Left ventricle myocardium inferior (tissue), 1 donor: ENCODE measurements around the gene HS6ST1. TPM values are rescaled to one million over a fixed set of nuclear protein-coding genes. Genes with fewer than 3 reads are reported as not detected.

ENCODE experiments used
- DNase-seq: peaks from one replicate; pipeline ENCODE4 v3.0.0-alpha.2; 2020
- H3K27ac ChIP-seq: fragments of 200-600 bp; replicated peaks from 2 replicates; pipeline ENCODE4 v1.8.0; 2021
- H3K27me3 ChIP-seq: fragments of 200-600 bp; 2 replicates; pipeline ENCODE4 v1.8.0; 2021; ENCODE audit warnings: low read depth
- H3K36me3 ChIP-seq: fragments of 200-600 bp; 2 replicates; pipeline ENCODE4 v1.8.0; 2021
- H3K4me1 ChIP-seq: fragments of 200-600 bp; 2 replicates; pipeline ENCODE4 v1.8.0; 2021
- H3K4me3 ChIP-seq: fragments of 200-600 bp; 2 replicates; pipeline ENCODE4 v1.8.0; 2021; ENCODE audit warnings: mild to moderate bottlenecking, moderate library complexity
- H3K9me3 ChIP-seq: fragments of 200-600 bp; replicated peaks from 2 replicates; pipeline ENCODE4 v1.8.0; 2021
- CTCF ChIP-seq: fragments of 200-600 bp; IDR thresholded peaks from 2 replicates; pipeline ENCODE4 v1.8.0; 2021; ENCODE audit warnings: antibody characterized with exemption, mild to moderate bottlenecking, borderline replicate concordance
- intact Hi-C: fragments of 100-400 bp; cut with micrococcal nuclease; formaldehyde crosslinking; loops from one replicate; pipeline ENCODE4 v1.11.0; 2022
- total RNA-seq: library from RNA; stranded (reverse); fragmentation: NEBNext Ultra II Directional; extraction: Animal tissue kit (Norgen Biotek cat#: 25700); gene quantifications from one replicate; pipeline ENCODE4 v1.2.1, GENCODE V29; 2021
- donor health status: DM: no; HTN: yes; CAD: no; lungs with severe emphysema.

The HS6ST1 gene
- total RNA-seq, 1 donor from 2014 or later, result 26.7 TPM

DNA sequence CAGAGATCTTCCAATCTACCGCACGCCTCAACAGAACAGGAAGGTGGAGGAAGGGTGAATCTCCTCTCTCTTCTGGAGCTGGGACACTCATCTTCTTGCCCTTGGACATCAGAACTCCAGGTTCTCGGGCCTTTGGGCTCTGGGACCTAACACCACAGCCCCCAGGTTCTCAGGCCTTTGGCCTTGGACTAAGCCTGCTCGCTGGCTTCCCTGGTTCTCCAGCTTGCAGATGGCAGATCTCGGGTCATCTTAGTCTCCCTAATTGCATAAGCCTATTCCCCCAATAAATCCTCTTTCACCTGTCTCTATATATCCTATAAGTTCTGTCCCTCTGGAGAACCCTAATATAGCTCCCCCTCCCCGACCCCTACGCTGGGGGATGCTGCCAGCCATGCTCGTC is 14.8 kb downstream of the HS6ST1 start:
- TF ChIP-seq CTCF, result no peak
- no peaks in the 10 kb centered on the region for H3K36me3 ChIP-seq
- H3K9me3 ChIP-seq, result no peaks in the 10 kb centered on the region
- intact Hi-C loops, result no loop called here
- no peak overlapping the region for H3K27ac ChIP-seq
- H3K27me3 ChIP-seq, result no peaks in the 10 kb centered on the region
- peaks cover 65% of the 10 kb centered on the region for H3K4me1 ChIP-seq
- DNase-seq, result no peak
- H3K4me3 ChIP-seq, result no peak overlapping the region

DNA sequence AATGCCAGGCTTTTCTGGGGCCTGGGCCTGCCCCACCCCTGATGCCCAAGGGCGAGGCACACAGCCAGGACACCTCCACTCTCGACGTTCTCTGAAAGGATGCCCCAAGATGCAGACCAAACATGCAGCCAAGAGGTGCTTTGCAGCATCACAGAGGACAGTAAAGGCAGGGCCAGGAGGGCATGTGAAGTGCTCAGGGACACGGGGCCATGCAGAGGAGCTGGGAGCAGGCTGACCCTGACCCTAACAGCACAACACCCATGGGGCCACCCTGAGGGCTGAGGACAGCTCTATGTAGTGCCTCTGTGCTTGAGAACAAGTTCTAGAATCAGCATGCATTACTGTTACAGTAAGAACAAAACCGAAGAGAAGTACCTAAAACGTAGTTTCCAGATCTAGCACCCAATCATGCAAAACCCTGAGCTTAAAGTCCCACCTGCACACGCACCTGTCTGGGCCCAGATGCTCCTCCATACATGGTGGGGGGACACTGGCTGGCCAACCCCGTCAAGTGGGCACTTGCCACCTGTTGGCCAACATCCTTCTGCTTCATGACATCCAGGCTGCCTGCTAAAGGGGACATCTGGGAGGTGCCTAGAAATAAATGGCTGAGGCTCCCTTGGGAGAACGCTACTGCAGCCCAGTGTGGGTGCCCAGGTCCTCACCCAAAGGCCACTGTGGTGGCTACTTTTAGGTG is 15.4 kb downstream of the HS6ST1 start:
- intact Hi-C loops, result no loop called here
- no peaks in the 10 kb centered on the region for H3K9me3 ChIP-seq
- no peaks in the 10 kb centered on the region for H3K36me3 ChIP-seq
- no peak overlapping the region for H3K4me3 ChIP-seq
- no peaks in the 10 kb centered on the region for H3K27me3 ChIP-seq
- DNase-seq, result no peak
- H3K27ac ChIP-seq, result no peak overlapping the region
- TF ChIP-seq CTCF, result no peak
- H3K4me1 ChIP-seq, result peaks cover 58% of the 10 kb centered on the region

GRCh38 chr2:128302744-128303067 is 16.0 kb downstream of the HS6ST1 start:
- Histone ChIP-seq H3K4me3 (no peak overlapping the region), H3K9me3 (no peaks in the 10 kb centered on the region), H3K27ac (no peak overlapping the region), H3K36me3 (no peaks in the 10 kb centered on the region), H3K27me3 (no peaks in the 10 kb centered on the region), H3K4me1 (peaks cover 53% of the 10 kb centered on the region)
- intact Hi-C loops, result no loop called here
- TF ChIP-seq CTCF, result no peak
- DNase-seq, result no peak

- intact Hi-C loops, result no loop called here
- H3K4me1 ChIP-seq, result peaks cover 48% of the 10 kb centered on the region
Observed at GRCh38 chr2:128302011-128302743, 16.5 kb downstream of the HS6ST1 start.

GRCh38 chr2:128301501-128301966 is 17.1 kb downstream of the HS6ST1 start:
- Histone ChIP-seq H3K27me3 (no peaks in the 10 kb centered on the region), H3K9me3 (no peaks in the 10 kb centered on the region), H3K4me3 (no peak overlapping the region), H3K36me3 (no peaks in the 10 kb centered on the region), H3K27ac (no peak overlapping the region), H3K4me1 (peaks cover 47% of the 10 kb centered on the region)
- no peak for DNase-seq
- TF ChIP-seq CTCF, result no peak
- intact Hi-C loops, result no loop called here

More at GRCh38 chr2:128302011-128302743, 16.5 kb downstream of the HS6ST1 start:
- TF ChIP-seq CTCF, result no peak
- Histone ChIP-seq H3K4me3 (no peak overlapping the region), H3K27me3 (no peaks in the 10 kb centered on the region), H3K9me3 (no peaks in the 10 kb centered on the region), H3K27ac (no peak overlapping the region), H3K36me3 (no peaks in the 10 kb centered on the region)
- no peak for DNase-seq
